Measurements from ENCODE around the gene VARS1.
"Not testable (repeated sequence)": the region's sequence is repeated elsewhere in the genome, so short reads cannot be mapped to it uniquely, and the experiment has no call there.

VARS1 gene

DNA sequence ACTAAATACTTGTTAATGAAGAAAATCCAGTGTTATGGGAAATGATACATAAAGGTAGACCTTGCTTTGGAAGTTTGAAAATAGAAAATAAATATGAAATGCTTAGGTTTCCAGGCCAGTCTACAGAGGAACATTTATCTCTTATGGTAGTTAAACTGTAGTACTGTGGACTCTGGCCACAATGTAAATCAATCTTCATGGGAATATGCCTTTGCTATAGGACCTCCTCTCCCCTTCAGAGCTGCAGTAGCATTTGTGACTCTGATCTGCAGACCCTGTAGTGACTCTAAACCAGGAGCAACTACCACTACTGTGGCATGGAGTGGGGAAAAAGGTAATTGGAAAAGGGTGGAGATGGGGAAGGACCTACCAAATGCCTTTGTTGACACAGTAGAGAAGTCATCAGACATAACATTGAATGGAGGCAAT is 24.3 kb upstream of the VARS1 start:
- H3K4me1 ChIP-seq (ENCODE audit: control insufficient read depth, insufficient read depth, low read length): peaks cover 4% of the 10 kb centered on the region
- no peaks in the 10 kb centered on the region for H3K9me3 ChIP-seq (ENCODE audit: control insufficient read depth, insufficient read depth, low read length)
- no peaks in the 10 kb centered on the region for H3K27me3 ChIP-seq (ENCODE audit: control insufficient read depth, insufficient read depth, low read length)
- H3K36me3 ChIP-seq (ENCODE audit: control insufficient read depth, insufficient read depth, low read length): no peaks in the 10 kb centered on the region
- H3K4me3 ChIP-seq (ENCODE audit: low read depth, low read length): no peak overlapping the region
- H3K9ac ChIP-seq (ENCODE audit: low read depth, low read length): no peak overlapping the region

DNA sequence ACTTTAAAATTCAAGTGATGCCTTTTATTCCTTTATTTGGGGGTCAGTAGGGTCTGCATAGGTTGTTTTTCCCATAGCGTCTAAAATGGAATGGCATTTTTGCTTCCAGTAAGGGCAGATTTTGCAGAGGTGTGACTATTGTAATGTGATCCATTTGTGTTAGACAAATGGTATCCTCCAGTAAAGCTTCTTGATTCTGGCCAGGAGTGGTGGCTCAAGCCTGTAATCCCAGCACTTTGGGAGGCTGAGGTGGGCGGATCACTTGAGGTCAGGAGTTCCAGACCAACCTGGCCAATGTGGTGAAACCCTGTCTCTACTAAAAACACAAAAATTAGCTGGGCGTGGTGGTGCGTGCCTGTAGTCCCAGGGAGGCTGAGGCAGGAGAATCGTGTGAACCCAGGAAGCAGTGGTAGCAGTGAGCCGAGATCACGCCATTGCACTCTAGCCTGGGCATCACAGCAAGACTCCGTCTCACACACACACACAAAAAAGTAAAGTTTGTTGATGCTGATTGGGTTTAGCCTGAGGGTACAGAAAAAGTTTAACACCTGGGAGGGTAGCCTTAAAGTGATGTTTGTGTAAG is 22.5 kb upstream of the VARS1 start:
- H3K27me3 ChIP-seq (ENCODE audit: control insufficient read depth, insufficient read depth, low read length); H3K9me3 ChIP-seq (ENCODE audit: control insufficient read depth, insufficient read depth, low read length); H3K9ac ChIP-seq (ENCODE audit: low read depth, low read length); H3K4me1 ChIP-seq (ENCODE audit: control insufficient read depth, insufficient read depth, low read length); H3K36me3 ChIP-seq (ENCODE audit: control insufficient read depth, insufficient read depth, low read length): not testable (repeated sequence)
- H3K4me3 ChIP-seq (ENCODE audit: low read depth, low read length): peak overlapping the region; percentile 14

DNA sequence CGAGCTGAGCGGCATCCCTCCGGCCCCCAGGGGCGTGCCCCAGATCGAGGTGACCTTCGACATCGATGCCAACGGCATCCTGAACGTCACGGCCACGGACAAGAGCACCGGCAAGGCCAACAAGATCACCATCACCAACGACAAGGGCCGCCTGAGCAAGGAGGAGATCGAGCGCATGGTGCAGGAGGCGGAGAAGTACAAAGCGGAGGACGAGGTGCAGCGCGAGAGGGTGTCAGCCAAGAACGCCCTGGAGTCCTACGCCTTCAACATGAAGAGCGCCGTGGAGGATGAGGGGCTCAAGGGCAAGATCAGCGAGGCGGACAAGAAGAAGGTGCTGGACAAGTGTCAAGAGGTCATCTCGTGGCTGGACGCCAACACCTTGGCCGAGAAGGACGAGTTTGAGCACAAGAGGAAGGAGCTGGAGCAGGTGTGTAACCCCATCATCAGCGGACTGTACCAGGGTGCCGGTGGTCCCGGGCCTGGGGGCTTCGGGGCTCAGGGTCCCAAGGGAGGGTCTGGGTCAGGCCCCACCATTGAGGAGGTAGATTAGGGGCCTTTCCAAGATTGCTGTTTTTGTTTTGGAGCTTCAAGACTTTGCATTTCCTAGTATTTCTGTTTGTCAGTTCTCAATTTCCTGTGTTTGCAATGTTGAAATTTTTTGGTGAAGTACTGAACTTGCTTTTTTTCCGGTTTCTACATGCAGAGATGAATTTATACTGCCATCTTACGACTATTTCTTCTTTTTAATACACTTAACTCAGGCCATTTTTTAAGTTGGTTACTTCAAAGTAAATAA is 21.8 kb upstream of the VARS1 start:
- H3K36me3 ChIP-seq (ENCODE audit: control insufficient read depth, insufficient read depth, low read length); H3K9me3 ChIP-seq (ENCODE audit: control insufficient read depth, insufficient read depth, low read length); H3K4me1 ChIP-seq (ENCODE audit: control insufficient read depth, insufficient read depth, low read length); H3K9ac ChIP-seq (ENCODE audit: low read depth, low read length); H3K27me3 ChIP-seq (ENCODE audit: control insufficient read depth, insufficient read depth, low read length): not testable (repeated sequence)
- H3K4me3 ChIP-seq (ENCODE audit: low read depth, low read length): peak overlapping the region; percentile 14

DNA sequence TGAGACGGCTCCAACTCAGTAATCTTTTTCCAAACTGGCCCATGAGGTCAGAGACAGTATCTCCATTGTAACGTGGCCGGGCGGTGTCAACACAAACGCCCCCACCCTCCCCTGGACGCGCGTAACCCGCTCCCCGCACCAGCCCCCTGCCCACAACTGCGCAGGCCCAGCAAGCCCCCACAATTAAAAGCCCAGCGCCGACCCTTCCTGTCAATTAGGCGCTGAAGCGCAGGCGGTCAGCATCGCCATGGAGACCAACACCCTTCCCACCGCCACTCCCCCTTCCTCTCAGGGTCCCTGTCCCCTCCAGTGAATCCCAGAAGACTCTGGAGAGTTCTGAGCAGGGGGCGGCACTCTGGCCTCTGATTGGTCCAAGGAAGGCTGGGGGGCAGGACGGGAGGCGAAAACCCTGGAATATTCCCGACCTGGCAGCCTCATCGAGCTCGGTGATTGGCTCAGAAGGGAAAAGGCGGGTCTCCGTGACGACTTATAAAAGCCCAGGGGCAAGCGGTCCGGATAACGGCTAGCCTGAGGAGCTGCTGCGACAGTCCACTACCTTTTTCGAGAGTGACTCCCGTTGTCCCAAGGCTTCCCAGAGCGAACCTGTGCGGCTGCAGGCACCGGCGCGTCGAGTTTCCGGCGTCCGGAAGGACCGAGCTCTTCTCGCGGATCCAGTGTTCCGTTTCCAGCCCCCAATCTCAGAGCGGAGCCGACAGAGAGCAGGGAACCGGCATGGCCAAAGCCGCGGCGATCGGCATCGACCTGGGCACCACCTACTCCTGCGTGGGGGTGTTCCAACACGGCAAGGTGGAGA is 19.7 kb upstream of the VARS1 start, which contains the start of the genes HSPA1A and HSPA1L:
TSS of gene HSPA1A (plus strand) at position 519 of the 814 bp plus-strand sequence. CDS start at position 733, 214 bp downstream.
TSS of gene HSPA1L (minus strand) at position 259 of the 814 bp plus-strand sequence. CDS start 3,311 bp downstream, outside the sequence.
- Histone ChIP-seq H3K9ac (ENCODE audit: low read depth, low read length) (peak within 1 kb of the TSS; percentile 47), H3K4me1 (ENCODE audit: control insufficient read depth, insufficient read depth, low read length) (no peaks in the 10 kb centered on the region)

DNA sequence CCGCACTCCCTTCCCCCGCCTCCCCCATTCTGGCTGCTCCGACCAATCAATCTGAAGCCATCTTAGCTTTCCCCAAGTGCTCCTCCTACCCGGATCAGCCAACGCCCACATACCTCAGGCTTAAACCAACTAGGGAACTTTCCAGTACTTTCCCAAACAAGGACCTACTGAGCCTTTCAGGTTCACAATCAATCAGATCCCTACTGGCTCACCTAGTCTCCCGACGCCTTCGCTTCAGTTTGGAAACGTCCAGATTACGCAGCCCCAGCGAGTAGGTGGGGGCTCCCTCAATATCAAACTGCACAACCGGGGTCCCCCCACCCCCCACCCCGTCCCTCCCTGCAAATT is 19.1 kb upstream of the VARS1 start:
- no peaks in the 10 kb centered on the region for H3K9me3 ChIP-seq (ENCODE audit: control insufficient read depth, insufficient read depth, low read length)
- H3K9ac ChIP-seq (ENCODE audit: low read depth, low read length): no peak overlapping the region
- no peaks in the 10 kb centered on the region for H3K27me3 ChIP-seq (ENCODE audit: control insufficient read depth, insufficient read depth, low read length)
- no peaks in the 10 kb centered on the region for H3K36me3 ChIP-seq (ENCODE audit: control insufficient read depth, insufficient read depth, low read length)
- H3K4me1 ChIP-seq (ENCODE audit: control insufficient read depth, insufficient read depth, low read length): no peaks in the 10 kb centered on the region
- H3K4me3 ChIP-seq (ENCODE audit: low read depth, low read length): peak overlapping the region; percentile 51

More for the DNA sequence above, 19.7 kb upstream of the VARS1 start, which contains the start of the genes HSPA1A and HSPA1L:
- H3K4me3 ChIP-seq (ENCODE audit: low read depth, low read length): peak within 1 kb of the TSS; percentile 75
- no peaks in the 10 kb centered on the region for H3K27me3 ChIP-seq (ENCODE audit: control insufficient read depth, insufficient read depth, low read length)
- H3K9me3 ChIP-seq (ENCODE audit: control insufficient read depth, insufficient read depth, low read length): no peaks in the 10 kb centered on the region
- no peaks in the 10 kb centered on the region for H3K36me3 ChIP-seq (ENCODE audit: control insufficient read depth, insufficient read depth, low read length)

DNA sequence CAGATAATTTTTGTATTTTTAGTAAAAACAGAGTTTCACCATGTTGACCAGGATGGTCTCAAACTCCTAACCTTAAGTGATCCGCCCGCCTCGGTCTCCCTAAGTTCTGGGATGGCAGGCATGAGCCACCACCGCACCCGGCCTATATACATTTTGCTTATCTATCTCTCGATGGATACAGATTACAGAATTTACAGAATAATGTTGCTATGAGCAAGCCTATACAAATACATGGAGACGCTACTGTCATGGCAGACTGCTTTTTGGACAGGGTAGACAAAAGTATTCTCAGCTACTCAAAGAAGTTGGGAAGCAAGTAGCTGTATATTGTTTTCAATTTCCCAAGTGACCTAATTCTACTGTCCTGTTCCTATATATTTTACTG is 17.9 kb upstream of the VARS1 start:
- H3K4me1 ChIP-seq (ENCODE audit: control insufficient read depth, insufficient read depth, low read length): no peaks in the 10 kb centered on the region
- peak overlapping the region; percentile 43 for H3K4me3 ChIP-seq (ENCODE audit: low read depth, low read length)
- no peak overlapping the region for H3K9ac ChIP-seq (ENCODE audit: low read depth, low read length)
- no peaks in the 10 kb centered on the region for H3K27me3 ChIP-seq (ENCODE audit: control insufficient read depth, insufficient read depth, low read length)
- H3K9me3 ChIP-seq (ENCODE audit: control insufficient read depth, insufficient read depth, low read length): no peaks in the 10 kb centered on the region
- H3K36me3 ChIP-seq (ENCODE audit: control insufficient read depth, insufficient read depth, low read length): no peaks in the 10 kb centered on the region

DNA sequence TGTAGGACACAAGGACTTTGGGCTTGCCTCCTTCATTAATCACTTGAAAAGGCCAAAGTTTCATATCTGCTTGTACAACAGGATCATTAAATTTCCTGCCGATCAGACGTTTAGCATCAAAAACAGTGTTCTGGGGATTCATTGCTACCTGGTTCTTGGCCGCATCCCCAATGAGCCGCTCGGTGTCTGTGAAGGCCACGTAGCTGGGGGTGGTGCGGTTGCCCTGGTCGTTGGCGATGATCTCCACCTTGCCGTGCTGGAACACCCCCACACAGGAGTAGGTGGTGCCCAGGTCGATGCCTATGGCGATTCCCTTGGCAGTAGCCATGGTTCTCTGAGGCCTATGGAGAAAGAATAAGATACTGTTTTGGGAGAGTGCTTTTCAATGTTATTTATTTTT is 16.1 kb upstream of the VARS1 start:
- H3K27me3 ChIP-seq (ENCODE audit: control insufficient read depth, insufficient read depth, low read length): no peaks in the 10 kb centered on the region
- H3K9ac ChIP-seq (ENCODE audit: low read depth, low read length): no peak overlapping the region
- H3K4me1 ChIP-seq (ENCODE audit: control insufficient read depth, insufficient read depth, low read length): no peaks in the 10 kb centered on the region
- no peaks in the 10 kb centered on the region for H3K36me3 ChIP-seq (ENCODE audit: control insufficient read depth, insufficient read depth, low read length)
- H3K9me3 ChIP-seq (ENCODE audit: control insufficient read depth, insufficient read depth, low read length): no peaks in the 10 kb centered on the region
- no peak overlapping the region for H3K4me3 ChIP-seq (ENCODE audit: low read depth, low read length)

DNA sequence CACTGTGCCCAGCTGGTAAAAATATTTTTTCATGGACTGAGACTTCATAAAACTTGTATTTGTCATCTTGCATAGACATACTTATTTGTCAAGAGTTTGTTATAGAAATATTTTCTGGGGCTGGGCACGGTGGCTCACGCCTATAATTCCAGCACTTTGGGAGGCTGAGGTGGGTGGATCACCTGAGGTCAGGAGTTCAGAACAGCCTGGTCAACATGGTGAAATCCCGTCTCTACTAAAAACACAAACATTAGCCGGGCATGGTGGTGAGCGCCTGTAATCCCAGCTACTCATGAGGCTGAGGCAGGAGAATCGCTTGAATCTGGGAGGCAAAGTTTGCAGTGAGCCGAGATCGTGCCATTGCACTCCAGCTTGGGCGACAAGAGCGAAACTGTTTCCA is 13.0 kb upstream of the VARS1 start:
- H3K9ac ChIP-seq (ENCODE audit: low read depth, low read length); H3K36me3 ChIP-seq (ENCODE audit: control insufficient read depth, insufficient read depth, low read length); H3K4me3 ChIP-seq (ENCODE audit: low read depth, low read length); H3K9me3 ChIP-seq (ENCODE audit: control insufficient read depth, insufficient read depth, low read length); H3K27me3 ChIP-seq (ENCODE audit: control insufficient read depth, insufficient read depth, low read length); H3K4me1 ChIP-seq (ENCODE audit: control insufficient read depth, insufficient read depth, low read length): not testable (repeated sequence)

DNA sequence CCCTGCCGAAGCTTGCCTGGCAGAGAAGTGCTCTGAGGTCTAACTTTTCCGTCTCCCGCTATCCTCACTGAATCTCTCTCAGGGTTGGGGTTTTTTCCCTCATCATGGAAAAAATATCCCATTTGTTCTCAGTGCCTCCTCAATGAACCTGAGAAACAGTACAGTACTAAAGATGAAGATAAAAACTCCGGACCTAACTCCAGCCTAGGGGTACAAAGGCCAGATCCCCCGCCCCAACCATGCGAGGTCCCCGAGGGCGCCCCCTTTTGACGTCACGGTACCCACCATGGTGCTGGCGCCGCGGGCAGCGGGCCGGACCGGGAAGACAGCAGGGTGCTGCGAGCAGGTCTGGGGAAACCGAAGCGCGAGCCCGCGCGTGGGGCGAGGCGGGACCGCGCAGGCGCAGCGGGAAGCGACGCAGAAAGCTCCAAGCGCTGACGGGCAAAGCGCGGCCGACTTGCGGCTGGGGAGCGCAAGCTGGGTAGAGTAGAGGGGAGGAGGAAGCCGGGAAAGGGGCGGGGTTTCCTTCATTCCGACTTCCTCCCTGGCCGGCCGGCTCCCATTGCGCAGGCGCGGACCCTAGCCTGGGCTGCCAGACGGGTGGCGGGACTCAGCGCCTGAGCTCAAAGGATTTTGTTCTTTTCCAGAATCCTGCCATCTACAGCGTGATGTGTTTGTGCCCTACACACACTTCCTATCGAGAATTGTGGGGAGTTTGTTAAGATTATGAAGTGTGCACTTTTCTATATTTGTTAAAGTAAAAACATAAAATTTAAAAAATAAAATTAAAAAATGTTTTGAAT is 11.1 kb upstream of the VARS1 start, which contains the start of gene LSM2:
TSS of gene LSM2 (minus strand) at position 497 of the 803 bp plus-strand sequence. CDS start at position 288, 209 bp downstream.
- H3K4me3 ChIP-seq (ENCODE audit: low read depth, low read length): peak within 1 kb of the TSS; percentile 78
- no peaks in the 10 kb centered on the region for H3K27me3 ChIP-seq (ENCODE audit: control insufficient read depth, insufficient read depth, low read length)
- H3K4me1 ChIP-seq (ENCODE audit: control insufficient read depth, insufficient read depth, low read length): no peaks in the 10 kb centered on the region
- H3K9ac ChIP-seq (ENCODE audit: low read depth, low read length): peak within 1 kb of the TSS; percentile 70
- no peaks in the 10 kb centered on the region for H3K36me3 ChIP-seq (ENCODE audit: control insufficient read depth, insufficient read depth, low read length)
- H3K9me3 ChIP-seq (ENCODE audit: control insufficient read depth, insufficient read depth, low read length): no peaks in the 10 kb centered on the region

DNA sequence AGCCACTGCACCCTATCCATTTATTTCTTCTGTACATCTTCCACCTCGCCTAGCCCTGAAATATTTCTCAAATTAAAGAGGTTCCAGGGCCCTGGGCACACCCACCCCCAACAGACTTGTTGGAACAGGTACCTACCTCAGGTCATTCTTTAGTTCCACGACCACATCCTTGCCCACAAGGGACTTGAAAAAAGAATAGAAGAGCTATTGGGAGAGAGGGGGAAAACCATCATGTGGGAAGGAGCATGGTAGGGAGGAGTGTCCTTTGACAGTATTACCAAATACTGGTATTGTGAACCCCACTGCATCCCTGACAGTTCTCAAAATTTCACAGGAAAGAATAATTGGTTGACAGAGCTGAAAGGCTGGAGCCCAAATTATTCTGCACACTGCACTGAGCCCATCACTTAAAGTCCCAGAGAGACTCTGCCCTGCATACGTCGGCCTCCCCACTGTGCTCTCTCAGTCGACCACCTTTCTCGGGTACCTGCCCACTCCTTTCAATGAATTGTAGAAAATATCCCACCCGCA is 10.5 kb upstream of the VARS1 start:
- peak overlapping the region; percentile 70 for H3K9ac ChIP-seq (ENCODE audit: low read depth, low read length)
- H3K36me3 ChIP-seq (ENCODE audit: control insufficient read depth, insufficient read depth, low read length): no peaks in the 10 kb centered on the region
- H3K9me3 ChIP-seq (ENCODE audit: control insufficient read depth, insufficient read depth, low read length): no peaks in the 10 kb centered on the region
- no peaks in the 10 kb centered on the region for H3K4me1 ChIP-seq (ENCODE audit: control insufficient read depth, insufficient read depth, low read length)
- H3K4me3 ChIP-seq (ENCODE audit: low read depth, low read length): peak overlapping the region; percentile 78
- no peaks in the 10 kb centered on the region for H3K27me3 ChIP-seq (ENCODE audit: control insufficient read depth, insufficient read depth, low read length)

Measured in iPS-15b (cell line).